A673 (cell line): ENCODE measurements around the gene NOB1.

Source experiments
- EZH2 ChIP-seq: fragments of 200-600 bp; sonication (generic); IDR thresholded peaks from 2 replicates; pipeline ENCODE4 v1.6.1; 2017; ENCODE audit warnings: borderline replicate concordance, low read depth, mild to moderate bottlenecking, mixed read lengths, antibody characterized with exemption, low read length; ENCODE audit not compliant: poor library complexity, severe bottlenecking
- TF ChIP-seq, protein P1 (sequence below): fragments of 300-800, 200-600 bp; sonication (generic); conservative IDR thresholded peaks from 2 replicates; pipeline ENCODE4 v1.5.1; 2017; ENCODE audit warnings: low read depth, mild to moderate bottlenecking, antibody characterized with exemption, low read length, moderate library complexity, mixed read lengths

DNA sequence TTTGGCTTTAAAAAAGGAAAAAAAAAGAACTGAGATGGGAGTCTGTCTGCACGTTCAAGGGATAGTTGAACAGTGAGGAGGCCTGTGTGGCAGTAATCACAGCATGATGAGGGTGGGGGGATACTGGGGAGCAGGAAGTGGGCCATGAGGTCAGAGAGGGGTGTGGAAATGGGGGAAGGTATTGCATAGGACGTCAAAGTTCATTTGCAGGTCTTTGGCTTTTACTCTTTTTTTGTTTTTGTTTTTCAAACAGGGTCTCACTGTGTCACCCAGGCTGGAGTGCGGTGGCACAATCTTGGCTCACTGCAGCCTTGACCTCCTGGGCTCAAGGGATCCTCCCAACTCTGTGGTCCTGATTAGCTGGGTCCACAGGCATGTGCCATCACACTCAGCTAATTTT lies 26.4 kb upstream of the NOB1 start:
- TF ChIP-seq EZH2, result no peak
- TF ChIP-seq, protein P1, sequence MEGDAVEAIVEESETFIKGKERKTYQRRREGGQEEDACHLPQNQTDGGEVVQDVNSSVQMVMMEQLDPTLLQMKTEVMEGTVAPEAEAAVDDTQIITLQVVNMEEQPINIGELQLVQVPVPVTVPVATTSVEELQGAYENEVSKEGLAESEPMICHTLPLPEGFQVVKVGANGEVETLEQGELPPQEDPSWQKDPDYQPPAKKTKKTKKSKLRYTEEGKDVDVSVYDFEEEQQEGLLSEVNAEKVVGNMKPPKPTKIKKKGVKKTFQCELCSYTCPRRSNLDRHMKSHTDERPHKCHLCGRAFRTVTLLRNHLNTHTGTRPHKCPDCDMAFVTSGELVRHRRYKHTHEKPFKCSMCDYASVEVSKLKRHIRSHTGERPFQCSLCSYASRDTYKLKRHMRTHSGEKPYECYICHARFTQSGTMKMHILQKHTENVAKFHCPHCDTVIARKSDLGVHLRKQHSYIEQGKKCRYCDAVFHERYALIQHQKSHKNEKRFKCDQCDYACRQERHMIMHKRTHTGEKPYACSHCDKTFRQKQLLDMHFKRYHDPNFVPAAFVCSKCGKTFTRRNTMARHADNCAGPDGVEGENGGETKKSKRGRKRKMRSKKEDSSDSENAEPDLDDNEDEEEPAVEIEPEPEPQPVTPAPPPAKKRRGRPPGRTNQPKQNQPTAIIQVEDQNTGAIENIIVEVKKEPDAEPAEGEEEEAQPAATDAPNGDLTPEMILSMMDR, result no peak
